Muscle of leg (tissue), 11 donors: ENCODE data around the gene SDHA. TPM values are rescaled to one million over a fixed set of nuclear protein-coding genes. Genes with fewer than 3 reads are reported as not detected.

ENCODE experiments used
- DNase-seq: peaks from one replicate; pipeline ENCODE4 v3.0.0; 2013
- H3K27ac ChIP-seq: one replicate; pipeline ENCODE4 v1.5.1; 2013; ENCODE audit warnings: mild to moderate bottlenecking, low read length, control low read depth
- H3K27me3 ChIP-seq: one replicate; pipeline ENCODE4 v1.6.1; 2013; ENCODE audit warnings: low read length; ENCODE audit not compliant: control insufficient read depth, insufficient read depth
- H3K36me3 ChIP-seq: one replicate; pipeline ENCODE4 v1.6.1; 2013; ENCODE audit warnings: low read length; ENCODE audit not compliant: control insufficient read depth, insufficient read depth
- H3K4me1 ChIP-seq: one replicate; pipeline ENCODE4 v1.6.1; 2013; ENCODE audit warnings: low read length; ENCODE audit not compliant: control insufficient read depth, insufficient read depth
- H3K4me3 ChIP-seq: one replicate; pipeline ENCODE4 v1.5.1; 2013; ENCODE audit warnings: low read length, control low read depth
- H3K9me3 ChIP-seq: replicated peaks from 2 replicates; pipeline ENCODE4 v1.6.1; 2013; ENCODE audit warnings: low read depth, low read length; ENCODE audit not compliant: control insufficient read depth
- WGBS: methylation state at CpG from one replicate; pipeline ENCODE4 v1.1.5; 2013; ENCODE audit warnings: missing lambda C conversion rate; ENCODE audit not compliant: insufficient coverage; 5-methylcytosine and 5-hydroxymethylcytosine counted together
- polyA plus RNA-seq, 8 donors: library from polyadenylated mRNA; unstranded; fragments of 120-200 nt; gene quantifications; one replicate each; pipeline versions ENCODE4 v1.2.1 to v1.2.3, GENCODE V29; 2013; ENCODE audit warnings: inconsistent platforms in 1 of 8, low replicate concordance in 1 of 8; ENCODE audit not compliant: insufficient read length in 8 of 8, insufficient read depth in 1 of 8
- total RNA-seq: library from RNA; stranded (reverse); fragments of 120-200 nt; gene quantifications from one replicate; pipeline ENCODE4 v1.2.4, GENCODE V29; 2013

The SDHA gene
- total and polyA plus RNA-seq, 9 donors = 86.9 to 110 (median 102) TPM

- Histone ChIP-seq H3K27me3 (peaks cover 9% of the 10 kb centered on the region), H3K9me3 (no peaks in the 10 kb centered on the region), H3K4me3 (peak overlapping the region; percentile 17), H3K36me3 (peaks cover 2% of the 10 kb centered on the region), H3K27ac (peak overlapping the region; percentile 92), H3K4me1 (peaks cover 54% of the 10 kb centered on the region)
- no peak for DNase-seq
- WGBS = 56% methylated on average over 8 of the region's 16 CpGs
These were observed 27.6 kb upstream of the SDHA start for GRCh38 chr5:190366-191035.

GRCh38 chr5:191036-191948, 26.8 kb upstream of the SDHA start, which contains the start of gene LRRC14B:
LRRC14B (plus strand) TSS chr5:191495; CDS start chr5:191539, 44 bp downstream.
- 15% methylated on average over 54 of the region's 56 CpGs for WGBS
- Histone ChIP-seq H3K36me3 (peaks cover 5% of the 10 kb centered on the region), H3K4me1 (peaks cover 46% of the 10 kb centered on the region), H3K27me3 (peaks cover 9% of the 10 kb centered on the region), H3K4me3 (peak within 1 kb of the TSS; percentile 47), H3K27ac (peak within 1 kb of the TSS; percentile 92), H3K9me3 (no peaks in the 10 kb centered on the region)
- peak; percentile 82 for DNase-seq

GRCh38 chr5:191949-192690, 26.0 kb upstream of the SDHA start:
- Histone ChIP-seq H3K9me3 (no peaks in the 10 kb centered on the region), H3K27me3 (peaks cover 9% of the 10 kb centered on the region), H3K4me3 (peak overlapping the region; percentile 47), H3K27ac (peak overlapping the region; percentile 51), H3K4me1 (peaks cover 38% of the 10 kb centered on the region), H3K36me3 (peaks cover 5% of the 10 kb centered on the region)
- 77% methylated on average over 46 of the region's 46 CpGs for WGBS
- DNase-seq = no peak

DNA sequence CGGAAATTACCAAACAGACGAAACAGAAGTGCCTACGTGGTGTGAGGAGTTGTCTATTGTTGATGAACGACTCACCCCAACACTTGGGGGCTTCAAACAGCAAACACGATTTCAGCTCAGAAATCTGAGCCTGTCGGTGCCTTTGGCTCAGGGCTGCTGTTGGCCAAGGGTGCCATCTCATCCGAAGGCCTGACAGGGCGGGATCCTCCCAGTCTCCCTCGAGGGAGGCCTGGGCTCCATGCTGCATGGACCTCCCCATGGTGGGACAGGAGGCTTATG, 25.5 kb upstream of the SDHA start:
- Histone ChIP-seq H3K27me3 (peaks cover 9% of the 10 kb centered on the region), H3K4me3 (peak overlapping the region; percentile 47), H3K4me1 (peaks cover 38% of the 10 kb centered on the region), H3K27ac (peak overlapping the region; percentile 51), H3K9me3 (no peaks in the 10 kb centered on the region), H3K36me3 (peaks cover 5% of the 10 kb centered on the region)
- WGBS = 82% methylated on average over 6 of the region's 9 CpGs
- no peak for DNase-seq

- H3K9me3 ChIP-seq = no peaks in the 10 kb centered on the region
- no peak for DNase-seq
- H3K36me3 ChIP-seq = peaks cover 5% of the 10 kb centered on the region
- peak overlapping the region; percentile 51 for H3K27ac ChIP-seq
- peaks cover 33% of the 10 kb centered on the region for H3K4me1 ChIP-seq
- H3K27me3 ChIP-seq = peaks cover 9% of the 10 kb centered on the region
- peak overlapping the region; percentile 47 for H3K4me3 ChIP-seq
- WGBS = 89% methylated on average over 16 of the region's 17 CpGs
These were observed 24.9 kb upstream of the SDHA start for GRCh38 chr5:192970-193831.

- no peak overlapping the region for H3K27ac ChIP-seq
- peaks cover 7% of the 10 kb centered on the region for H3K27me3 ChIP-seq
- WGBS = 78% methylated on average over 9 of the region's 15 CpGs
- peak overlapping the region; percentile 47 for H3K4me3 ChIP-seq
- no peaks in the 10 kb centered on the region for H3K9me3 ChIP-seq
- no peak for DNase-seq
- peaks cover 5% of the 10 kb centered on the region for H3K36me3 ChIP-seq
- H3K4me1 ChIP-seq = peaks cover 24% of the 10 kb centered on the region
These were observed 24.0 kb upstream of the SDHA start for GRCh38 chr5:194102-194501.

DNA sequence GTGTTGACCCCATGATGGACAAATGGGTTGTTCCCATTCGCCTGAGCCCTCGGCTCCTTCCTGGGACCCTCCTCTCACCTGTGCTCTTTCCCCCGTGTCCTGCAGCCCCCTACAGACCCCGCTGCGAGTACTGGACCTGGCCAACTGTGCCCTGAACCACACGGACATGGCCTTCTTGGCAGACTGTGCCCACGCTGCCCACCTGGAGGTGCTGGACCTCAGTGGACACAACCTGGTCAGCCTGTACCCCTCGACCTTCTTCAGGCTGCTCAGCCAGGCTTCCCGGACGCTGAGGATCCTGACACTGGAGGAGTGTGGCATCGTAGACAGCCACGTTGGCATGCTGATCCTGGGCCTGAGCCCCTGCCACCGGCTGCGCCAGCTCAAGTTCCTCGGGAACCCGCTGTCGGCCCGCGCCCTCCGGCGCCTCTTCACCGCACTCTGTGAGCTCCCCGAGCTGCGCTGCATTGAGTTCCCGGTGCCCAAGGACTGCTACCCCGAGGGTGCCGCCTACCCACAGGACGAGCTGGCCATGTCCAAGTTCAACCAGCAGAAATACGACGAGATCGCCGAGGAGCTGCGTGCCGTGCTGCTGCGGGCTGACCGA, 23.4 kb upstream of the SDHA start:
- 92% methylated on average over 35 of the region's 36 CpGs for WGBS
- peaks cover 5% of the 10 kb centered on the region for H3K36me3 ChIP-seq

GRCh38 chr5:195401-196160, 22.5 kb upstream of the SDHA start:
- Histone ChIP-seq H3K4me1 (peaks cover 11% of the 10 kb centered on the region), H3K9me3 (no peaks in the 10 kb centered on the region), H3K27ac (no peak overlapping the region), H3K4me3 (no peak overlapping the region), H3K27me3 (peaks cover 7% of the 10 kb centered on the region), H3K36me3 (peaks cover 5% of the 10 kb centered on the region)
- 72% methylated on average over 24 of the region's 33 CpGs for WGBS
- DNase-seq = no peak

More for the DNA sequence above, 23.4 kb upstream of the SDHA start:
- no peak overlapping the region for H3K27ac ChIP-seq
- peaks cover 18% of the 10 kb centered on the region for H3K4me1 ChIP-seq
- no peak for DNase-seq
- H3K27me3 ChIP-seq = peaks cover 7% of the 10 kb centered on the region
- H3K4me3 ChIP-seq = no peak overlapping the region
- H3K9me3 ChIP-seq = no peaks in the 10 kb centered on the region

DNA sequence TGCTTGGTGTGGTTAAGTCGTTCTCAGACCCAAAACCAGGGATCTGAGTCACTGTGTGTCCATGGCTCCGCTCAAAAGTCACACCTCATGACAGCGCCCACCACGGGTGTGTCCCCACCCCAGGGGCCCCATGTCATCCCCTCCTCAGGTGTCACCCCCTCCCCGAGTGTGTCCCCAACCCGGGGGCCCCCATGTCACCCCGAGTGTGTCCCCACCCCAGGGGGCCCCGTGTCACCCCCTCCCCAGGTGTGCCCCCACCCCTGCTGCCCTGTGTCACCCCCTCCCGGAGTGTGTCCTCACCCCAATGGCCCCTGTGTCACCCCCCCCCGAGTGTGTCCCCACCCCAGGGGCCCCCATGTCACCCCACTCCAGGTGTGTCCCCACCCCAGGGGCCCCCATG, 21.8 kb upstream of the SDHA start:
- Histone ChIP-seq H3K9me3 (no peaks in the 10 kb centered on the region), H3K4me1 (peaks cover 9% of the 10 kb centered on the region), H3K4me3 (no peak overlapping the region), H3K27ac (no peak overlapping the region), H3K36me3 (peaks cover 5% of the 10 kb centered on the region), H3K27me3 (peaks cover 1% of the 10 kb centered on the region)
- WGBS = 81% methylated on average over 4 of the region's 10 CpGs
- DNase-seq = no peak
